ENCODE results near the gene CDC45. TPM values are rescaled to one million over a fixed set of nuclear protein-coding genes. Genes with fewer than 3 reads are reported as not detected.
A peak's percentile ranks its signal among the peaks of the same experiment; 100 is the strongest.

CDC45 gene
- total and polyA plus RNA-seq, 2 of the 13 experiments (the other 11 are each of a cell fraction or from before 2014, with no cell fraction given), result 14.4 to 36.3 TPM

GRCh38 chr22:19478901-19479354 is 792 bp upstream of the CDC45 start, which contains the start of gene UFD1 (continued):
- TF ChIP-seq ZBTB39 (CRISPR knock-in tag; IDR thresholded peaks at IDR 0.05) (no peak), ZNF558 (CRISPR knock-in tag; IDR thresholded peaks at IDR 0.05; ENCODE audit: borderline replicate concordance) (no peak), ASH2L (IDR thresholded peaks at IDR 0.05; ENCODE audit: insufficient read length, low read depth, low read length) (peak; percentile 76), PATZ1 (CRISPR knock-in tag; IDR thresholded peaks at IDR 0.05) (peak; percentile 14; the same call in 1 of the 2 replicates), BHLHE40 (IDR thresholded peaks at IDR 0.05; ENCODE audit: low read length) (peak; percentile 94), SATB2 (CRISPR knock-in tag; IDR thresholded peaks at IDR 0.05) (peak; percentile 42; the same call in 1 of the 2 replicates), ISL2 (CRISPR knock-in tag; IDR thresholded peaks at IDR 0.05) (0 out of 2 replicates have a peak, but pooled peaks have one; percentile 5), ZBTB40 (IDR thresholded peaks at IDR 0.05) (0 out of 2 replicates have a peak, but pooled peaks have one; percentile 24), ZBTB40 (CRISPR knock-in tag; IDR thresholded peaks at IDR 0.05) (no peak), UBTF (CRISPR knock-in tag; IDR thresholded peaks at IDR 0.05) (peak; percentile 70; the same call in 1 of the 2 replicates), GATAD1 (CRISPR knock-in tag; IDR thresholded peaks at IDR 0.05) (peak; percentile 62; the same call in 1 of the 2 replicates), ZNF253 (CRISPR knock-in tag; IDR thresholded peaks at IDR 0.05; ENCODE audit: borderline replicate concordance) (no peak), EHMT2 (IDR thresholded peaks at IDR 0.05; ENCODE audit: borderline replicate concordance, low read depth, low read length) (no peak), ZNF12 (CRISPR knock-in tag; IDR thresholded peaks at IDR 0.05) (peak; percentile 45; the same call in 1 of the 2 replicates)

All from HepG2 (cell line).